H9 (cell line): ENCODE data around the gene PPFIA4. TPM values are rescaled to one million over a fixed set of nuclear protein-coding genes. Genes with fewer than 3 reads are reported as not detected.

Experiments used
- DNase-seq: peaks from one replicate; pipeline ENCODE4 v3.0.0-alpha.2; 2017
- H2AFZ ChIP-seq: one replicate; pipeline ENCODE4 v1.6.1; 2013; ENCODE audit warnings: mild to moderate bottlenecking, low read length, control low read depth, moderate library complexity
- H2AK5ac ChIP-seq: 2 replicates; pipeline ENCODE4 v1.6.1; 2013; ENCODE audit warnings: low read length, control low read depth, mixed read lengths; ENCODE audit not compliant: insufficient read length
- H2BK120ac ChIP-seq: one replicate; pipeline ENCODE4 v1.6.1; 2013; ENCODE audit warnings: low read depth, mild to moderate bottlenecking, low read length, control low read depth, inconsistent platforms; ENCODE audit not compliant: poor library complexity, severe bottlenecking
- H2BK12ac ChIP-seq: 2 replicates; pipeline ENCODE4 v1.6.1; 2013; ENCODE audit warnings: low read length, control low read depth, mixed read lengths, low read depth; ENCODE audit not compliant: insufficient read length
- H2BK15ac ChIP-seq: 2 replicates; pipeline ENCODE4 v1.6.1; 2013; ENCODE audit warnings: low read depth, low read length, control low read depth
- H2BK20ac ChIP-seq: one replicate; pipeline ENCODE4 v1.6.1; 2013; ENCODE audit warnings: low read depth, mild to moderate bottlenecking, low read length, control low read depth, inconsistent platforms; ENCODE audit not compliant: poor library complexity, severe bottlenecking
- H2BK5ac ChIP-seq: 2 replicates; pipeline ENCODE4 v1.6.1; 2013; ENCODE audit warnings: low read length, control low read depth, mixed read lengths; ENCODE audit not compliant: insufficient read length
- H3K14ac ChIP-seq: 2 replicates; pipeline ENCODE4 v1.6.1; 2013; ENCODE audit warnings: low read length, control low read depth; ENCODE audit not compliant: insufficient read depth
- H3K18ac ChIP-seq: 2 replicates; pipeline ENCODE4 v1.6.1; 2013; ENCODE audit warnings: low read depth, mild to moderate bottlenecking, mixed read lengths, low read length, control low read depth; ENCODE audit not compliant: insufficient read length
- H3K23ac ChIP-seq: 2 replicates; pipeline ENCODE4 v1.6.1; 2013; ENCODE audit warnings: low read length, control low read depth, mixed read lengths, low read depth; ENCODE audit not compliant: insufficient read length
- H3K23me2 ChIP-seq: 2 replicates; pipeline ENCODE4 v1.6.1; 2013; ENCODE audit warnings: low read depth, mild to moderate bottlenecking, mixed read lengths, low read length, control low read depth; ENCODE audit not compliant: insufficient read length, poor library complexity, severe bottlenecking
- H3K27ac ChIP-seq: 2 replicates; pipeline ENCODE4 v1.5.1; 2013; ENCODE audit warnings: low read length, control low read depth, mixed read lengths, low read depth; ENCODE audit not compliant: insufficient read length
- H3K27me3 ChIP-seq: 2 replicates; pipeline ENCODE4 v1.6.1; 2013; ENCODE audit warnings: low read length, control low read depth, inconsistent platforms; ENCODE audit not compliant: insufficient read depth
- H3K4ac ChIP-seq: 2 replicates; pipeline ENCODE4 v1.6.1; 2013; ENCODE audit warnings: low read depth, mild to moderate bottlenecking, control low read depth, inconsistent platforms, low read length, moderate library complexity
- H3K4me1 ChIP-seq: 2 replicates; pipeline ENCODE4 v1.6.1; 2013; ENCODE audit warnings: low read length, control low read depth, inconsistent platforms; ENCODE audit not compliant: insufficient read depth
- H3K4me2 ChIP-seq: 2 replicates; pipeline ENCODE4 v1.6.1; 2013; ENCODE audit warnings: low read length, control low read depth, mixed read lengths; ENCODE audit not compliant: insufficient read length, insufficient read depth
- H3K56ac ChIP-seq: 2 replicates; pipeline ENCODE4 v1.6.1; 2013; ENCODE audit warnings: low read depth, mild to moderate bottlenecking, mixed read lengths, low read length, control low read depth; ENCODE audit not compliant: insufficient read length
- H3K79me1 ChIP-seq: 2 replicates; pipeline ENCODE4 v1.6.1; 2013; ENCODE audit warnings: low read depth, mild to moderate bottlenecking, moderate library complexity, low read length, control low read depth, inconsistent platforms; ENCODE audit not compliant: insufficient read depth, poor library complexity, severe bottlenecking
- H3K79me2 ChIP-seq: 2 replicates; pipeline ENCODE4 v1.6.1; 2013; ENCODE audit warnings: low read length, control low read depth, inconsistent platforms; ENCODE audit not compliant: insufficient read depth
- H3K9ac ChIP-seq: 2 replicates; pipeline ENCODE4 v1.6.1; 2013; ENCODE audit warnings: low read length, control low read depth, mixed read lengths; ENCODE audit not compliant: insufficient read length; ENCODE audit errors: extremely low read depth
- H3K9me3 ChIP-seq: one replicate; pipeline ENCODE4 v1.6.1; 2013; ENCODE audit warnings: low read depth, low read length, inconsistent platforms; ENCODE audit not compliant: control insufficient read depth
- H3T11ph ChIP-seq: one replicate; pipeline ENCODE4 v1.6.1; 2013; ENCODE audit warnings: mild to moderate bottlenecking, low read length, control low read depth, inconsistent platforms
- H4K20me1 ChIP-seq: one replicate; pipeline ENCODE4 v1.6.1; 2013; ENCODE audit not compliant: control insufficient read depth, insufficient read length, insufficient read depth
- H4K5ac ChIP-seq: 2 replicates; pipeline ENCODE4 v1.6.1; 2013; ENCODE audit warnings: low read depth, mild to moderate bottlenecking, mixed read lengths, low read length, control low read depth; ENCODE audit not compliant: insufficient read length
- H4K8ac ChIP-seq: replicated peaks from 2 replicates; pipeline ENCODE4 v1.6.1; 2013; ENCODE audit warnings: low read length, control low read depth, mixed read lengths, low read depth; ENCODE audit not compliant: insufficient read length
- H4K91ac ChIP-seq: 2 replicates; pipeline ENCODE4 v1.6.1; 2013; ENCODE audit warnings: low read depth, mild to moderate bottlenecking, moderate library complexity, mixed read lengths, low read length, control low read depth; ENCODE audit not compliant: insufficient read length
- H3K27ac Mint-ChIP-seq, 3 experiments: 2 replicates in 2 of 3; 3 replicates in 1 of 3; pipeline ENCODE4 v1.8.0; 2020 to 2021; ENCODE audit warnings: mixed read lengths in 3 of 3, mild to moderate bottlenecking in 1 of 3, moderate library complexity in 1 of 3
- H3K27me3 Mint-ChIP-seq: 2 replicates; pipeline ENCODE4 v1.8.0; 2021; ENCODE audit warnings: low read depth, mild to moderate bottlenecking, moderate library complexity, mixed read lengths
- H3K36me3 Mint-ChIP-seq, 3 experiments: 2 replicates in 2 of 3; 3 replicates in 1 of 3; pipeline ENCODE4 v1.8.0; 2020 to 2021; ENCODE audit warnings: low read depth in 3 of 3, mixed read lengths in 3 of 3; ENCODE audit not compliant: insufficient read depth in 1 of 3
- H3K4me1 Mint-ChIP-seq, 2 experiments: 2 replicates each; pipeline ENCODE4 v1.8.0; 2020; ENCODE audit warnings: mixed read lengths in 2 of 2
- H3K4me3 Mint-ChIP-seq, 2 experiments: 2 replicates in 1 of 2; 3 replicates in 1 of 2; pipeline ENCODE4 v1.8.0; 2020 to 2021; ENCODE audit warnings: mild to moderate bottlenecking in 2 of 2, mixed read lengths in 2 of 2, moderate library complexity in 1 of 2
- H3K9me3 Mint-ChIP-seq, 2 experiments: 2 replicates in 1 of 2; 3 replicates in 1 of 2; pipeline ENCODE4 v1.8.0; 2020; ENCODE audit warnings: mild to moderate bottlenecking in 2 of 2, mixed read lengths in 2 of 2, moderate library complexity in 1 of 2
- WGBS: extraction: QIAGEN DNeasy Blood & Tissue Kit; methylation state at CpG from one replicate; pipeline ENCODE4 v1.1.7; 2013; ENCODE audit warnings: missing lambda C conversion rate, low lambda C conversion rate, mixed read lengths; ENCODE audit not compliant: insufficient read length; ENCODE audit errors: extremely low coverage; 5-methylcytosine and 5-hydroxymethylcytosine counted together
- total RNA-seq: library from RNA; stranded (reverse); gene quantifications from 2 replicates; pipeline ENCODE4 v1.2.1, GENCODE V29; 2021
- TF ChIP-seq, protein P1 (sequence below): fragments of 200-600 bp; sonication (generic); conservative IDR thresholded peaks from 3 replicates; pipeline ENCODE4 v1.8.0; 2021; ENCODE audit warnings: antibody characterized with exemption, mild to moderate bottlenecking

The PPFIA4 gene
- total RNA-seq, 1 experiment from 2014 or later, result 3.9 TPM

DNA sequence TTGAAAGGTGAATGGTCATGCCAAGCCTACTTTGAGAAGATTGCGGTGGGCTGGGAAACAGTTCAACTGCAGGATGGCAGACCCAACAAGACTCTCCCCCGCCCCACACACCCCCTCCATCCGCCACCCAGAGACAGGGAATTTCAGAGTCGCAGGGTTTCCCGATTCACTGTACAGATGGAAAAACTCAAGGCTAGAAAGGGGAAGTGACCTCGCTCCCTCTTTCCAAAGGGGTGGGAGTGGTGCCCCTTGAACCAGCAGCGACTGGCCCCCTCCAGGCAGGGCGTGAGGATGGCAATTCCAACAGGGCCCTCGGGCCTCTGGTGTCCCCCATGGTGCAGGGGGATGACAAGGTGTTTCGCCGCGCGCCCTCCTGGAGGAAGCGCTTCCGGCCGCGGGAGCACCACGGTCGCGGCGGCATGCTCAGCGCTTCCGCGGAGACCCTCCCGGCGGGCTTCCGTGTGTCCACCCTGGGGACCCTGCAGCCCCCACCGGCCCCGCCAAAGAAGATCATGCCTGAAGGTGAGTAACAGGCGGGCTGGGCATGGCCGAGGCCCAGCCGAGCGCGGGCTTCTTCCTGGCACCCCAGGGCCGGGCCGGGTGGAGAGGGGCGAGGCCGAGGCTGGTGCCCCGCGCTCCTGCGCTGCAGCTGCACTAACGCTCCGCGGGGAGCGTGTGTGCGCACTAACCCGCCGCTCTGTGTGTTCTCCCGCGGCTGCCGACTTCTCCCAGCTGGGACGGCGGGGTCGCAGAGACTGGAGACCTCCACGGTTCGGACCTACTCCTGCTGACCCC lies 49.1 kb downstream of the PPFIA4 start:
- no peak overlapping the region for H4K91ac ChIP-seq
- no peak overlapping the region for H3K56ac ChIP-seq
- no peak overlapping the region for H2BK15ac ChIP-seq
- Mint-ChIP-seq H3K4me3 (no peak overlapping the region), H3K27ac (no peak overlapping the region), H3K9me3 (no peaks in the 10 kb centered on the region), H3K27me3 (peaks cover 2% of the 10 kb centered on the region), H3K36me3 (peaks cover 0 to 5% (median 4%) of the 10 kb centered on the region in 3 experiments; a peak in 2 of 7 replicates), H3K4me1 (peaks cover 0 to 9% of the 10 kb centered on the region in 2 experiments; a peak in 2 of 4 replicates)
- H3K79me2 ChIP-seq, result no peaks in the 10 kb centered on the region
- no peak overlapping the region for H3K18ac ChIP-seq
- H4K8ac ChIP-seq, result no peak overlapping the region
- H2BK20ac ChIP-seq, result no peak overlapping the region
- no peak overlapping the region for H3K14ac ChIP-seq
- H3K27ac ChIP-seq, result no peak overlapping the region
- H3K79me1 ChIP-seq, result no peaks in the 10 kb centered on the region
- H3K4me1 ChIP-seq, result peaks cover 3% of the 10 kb centered on the region; the same call in 1 of the 2 replicates
- TF ChIP-seq, protein P1, sequence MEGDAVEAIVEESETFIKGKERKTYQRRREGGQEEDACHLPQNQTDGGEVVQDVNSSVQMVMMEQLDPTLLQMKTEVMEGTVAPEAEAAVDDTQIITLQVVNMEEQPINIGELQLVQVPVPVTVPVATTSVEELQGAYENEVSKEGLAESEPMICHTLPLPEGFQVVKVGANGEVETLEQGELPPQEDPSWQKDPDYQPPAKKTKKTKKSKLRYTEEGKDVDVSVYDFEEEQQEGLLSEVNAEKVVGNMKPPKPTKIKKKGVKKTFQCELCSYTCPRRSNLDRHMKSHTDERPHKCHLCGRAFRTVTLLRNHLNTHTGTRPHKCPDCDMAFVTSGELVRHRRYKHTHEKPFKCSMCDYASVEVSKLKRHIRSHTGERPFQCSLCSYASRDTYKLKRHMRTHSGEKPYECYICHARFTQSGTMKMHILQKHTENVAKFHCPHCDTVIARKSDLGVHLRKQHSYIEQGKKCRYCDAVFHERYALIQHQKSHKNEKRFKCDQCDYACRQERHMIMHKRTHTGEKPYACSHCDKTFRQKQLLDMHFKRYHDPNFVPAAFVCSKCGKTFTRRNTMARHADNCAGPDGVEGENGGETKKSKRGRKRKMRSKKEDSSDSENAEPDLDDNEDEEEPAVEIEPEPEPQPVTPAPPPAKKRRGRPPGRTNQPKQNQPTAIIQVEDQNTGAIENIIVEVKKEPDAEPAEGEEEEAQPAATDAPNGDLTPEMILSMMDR, result no peak
- H3K23ac ChIP-seq, result no peak overlapping the region
- H3K4me2 ChIP-seq, result peak overlapping the region; percentile 37
- H2AK5ac ChIP-seq, result no peak overlapping the region
- H3K4ac ChIP-seq, result no peak overlapping the region
- H3K9me3 ChIP-seq, result no peaks in the 10 kb centered on the region
- no peak overlapping the region for H2BK120ac ChIP-seq
- H3K23me2 ChIP-seq, result peaks cover 8% of the 10 kb centered on the region
- no peak overlapping the region for H2BK12ac ChIP-seq
- H4K20me1 ChIP-seq, result no peaks in the 10 kb centered on the region
- H2BK5ac ChIP-seq, result no peak overlapping the region
- no peak for DNase-seq
- no peak overlapping the region for H4K5ac ChIP-seq
- no peak overlapping the region for H2AFZ ChIP-seq
- no peak overlapping the region for H3T11ph ChIP-seq
- no CpG with 5 or more reads among the region's 56 CpGs for WGBS
- no peak overlapping the region for H3K9ac ChIP-seq
- H3K27me3 ChIP-seq, result no peaks in the 10 kb centered on the region; the same call in 1 of the 2 replicates
